GM12891 (cell line): ENCODE measurements around the gene SPIRE1.

Source experiments
- DNase-seq: peaks from one replicate; pipeline ENCODE4 v3.0.0; 2011; ENCODE audit warnings: low spot score; ENCODE audit not compliant: insufficient read length
- FAIRE-seq: peaks from 2 replicates; lab custom pipeline; 2011; peaks lifted over from hg19 to GRCh38; lab: Jason Lieb, UNC
- PAX5 ChIP-seq: IDR thresholded peaks from 2 replicates; pipeline ENCODE4 v1.6.1; 2011; ENCODE audit warnings: low read length, moderate library complexity, mild to moderate bottlenecking; ENCODE audit not compliant: insufficient read depth, severe bottlenecking
- POLR2A ChIP-seq: IDR thresholded peaks from 2 replicates; pipeline ENCODE4 v1.6.1; 2011; ENCODE audit warnings: low read depth, low read length, control low read depth
- POLR2AphosphoS5 ChIP-seq: IDR thresholded peaks from 2 replicates; pipeline ENCODE4 v1.6.1; 2011; ENCODE audit warnings: low read depth, low read length, control low read depth
- POU2F2 ChIP-seq: IDR thresholded peaks from 2 replicates; pipeline ENCODE4 v1.6.1; 2011; ENCODE audit warnings: low read depth, mild to moderate bottlenecking, control low read depth, low read length, moderate library complexity
- SPI1 ChIP-seq: IDR thresholded peaks from 2 replicates; pipeline ENCODE4 v1.6.1; 2011; ENCODE audit warnings: low read depth, low read length, control low read depth
- TAF1 ChIP-seq: IDR thresholded peaks from 2 replicates; pipeline ENCODE4 v1.6.1; 2011; ENCODE audit warnings: low read depth, low read length, control low read depth

SPIRE1 gene

DNA sequence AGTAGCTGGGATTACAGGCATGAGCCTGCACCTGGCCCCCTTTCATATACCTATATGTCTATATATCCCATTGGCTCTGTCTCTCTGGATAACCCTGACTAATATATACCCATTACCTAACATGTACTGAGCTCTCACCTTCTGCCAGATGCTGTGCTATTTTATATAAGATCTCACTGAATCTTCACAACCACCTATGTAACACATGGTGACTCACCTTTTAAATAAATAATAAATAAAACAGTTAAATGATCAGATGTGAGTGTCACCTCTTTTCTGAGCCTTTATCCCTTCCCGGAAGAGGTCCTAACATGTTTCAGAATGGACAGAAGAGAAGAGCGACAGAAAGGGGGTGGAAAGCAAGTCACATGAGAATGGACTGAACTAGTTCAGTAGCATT lies 123.1 kb downstream of the SPIRE1 start:
- DNase-seq (no peak), FAIRE-seq (no peak)
- TF ChIP-seq POU2F2 = no peak
- TF ChIP-seq PAX5 = no peak
- TF ChIP-seq POLR2AphosphoS5 = no peak
- TF ChIP-seq TAF1 = no peak
- no peak for TF ChIP-seq POLR2A
- no peak for TF ChIP-seq SPI1

DNA sequence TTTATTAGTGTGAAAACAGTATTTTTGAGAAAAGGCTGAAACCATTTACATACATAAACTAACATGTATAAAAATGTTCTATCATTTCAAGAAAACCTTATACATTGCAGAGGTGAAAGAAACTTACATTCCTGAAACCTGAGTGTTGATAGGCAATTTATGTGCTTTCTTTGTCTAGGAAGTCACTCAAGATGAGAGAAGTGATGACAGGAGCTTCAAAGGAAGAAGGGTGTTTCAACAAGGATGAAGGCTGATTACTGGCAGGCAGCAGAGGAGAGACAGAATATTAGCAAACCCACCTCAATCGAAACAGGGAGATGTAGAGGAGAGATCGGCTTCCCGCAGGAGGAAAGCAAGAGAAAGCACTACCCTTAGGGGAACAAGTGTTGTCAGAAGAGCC lies 125.2 kb downstream of the SPIRE1 start:
- DNase-seq (no peak), FAIRE-seq (no peak)
- TF ChIP-seq POLR2A = no peak
- no peak for TF ChIP-seq SPI1
- TF ChIP-seq POLR2AphosphoS5 = no peak
- TF ChIP-seq PAX5 = no peak
- TF ChIP-seq POU2F2 = no peak
- no peak for TF ChIP-seq TAF1

- FAIRE-seq (no peak), DNase-seq (no peak)
- TF ChIP-seq PAX5 (no peak), TAF1 (no peak), POU2F2 (no peak), POLR2AphosphoS5 (no peak), POLR2A (no peak), SPI1 (no peak)
These were observed 126.2 kb downstream of the SPIRE1 start for GRCh38 chr18:12531749-12532148.

GRCh38 chr18:12520442-12520992 lies 137.4 kb downstream of the SPIRE1 start:
- peak; percentile 5 for FAIRE-seq
- TF ChIP-seq TAF1 = no peak
- TF ChIP-seq PAX5 = peak; percentile 35
- DNase-seq = no peak

DNA sequence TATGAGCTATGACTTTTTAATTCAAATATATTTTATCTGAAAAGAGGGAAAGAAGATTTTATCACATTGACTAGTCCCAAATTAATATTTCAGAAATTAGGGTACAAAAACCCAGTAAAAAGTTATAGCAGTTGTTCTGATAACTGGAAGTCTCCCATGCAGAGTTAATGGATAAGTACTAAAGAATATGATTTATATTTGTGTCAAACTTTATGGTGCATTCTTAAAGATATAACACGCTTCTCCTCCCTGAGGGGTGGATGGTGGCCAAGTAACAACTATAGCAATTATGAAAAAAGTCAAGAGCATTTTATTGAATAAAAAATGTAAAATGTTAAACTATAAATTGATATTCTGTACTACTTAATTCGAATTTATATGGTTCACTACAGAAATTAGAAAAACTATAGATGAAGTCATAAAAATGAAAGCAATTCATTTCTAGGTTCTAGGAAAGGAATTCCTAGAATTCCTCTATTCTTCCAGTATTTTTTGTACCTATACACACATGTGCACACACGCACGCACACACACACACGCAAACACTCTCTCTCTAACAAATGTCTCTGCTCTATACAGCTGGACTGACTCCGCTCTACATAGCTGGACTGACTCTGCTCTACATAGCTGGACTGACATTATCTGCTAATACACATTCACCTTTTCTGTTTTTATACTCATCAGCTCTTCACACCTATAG lies 138.9 kb downstream of the SPIRE1 start:
- DNase-seq = no peak
- no peak for TF ChIP-seq SPI1
- no peak for TF ChIP-seq TAF1
- TF ChIP-seq POLR2AphosphoS5 = no peak
- TF ChIP-seq PAX5 = no peak
- TF ChIP-seq POU2F2 = no peak
- TF ChIP-seq POLR2A = no peak
- FAIRE-seq = no peak

DNA sequence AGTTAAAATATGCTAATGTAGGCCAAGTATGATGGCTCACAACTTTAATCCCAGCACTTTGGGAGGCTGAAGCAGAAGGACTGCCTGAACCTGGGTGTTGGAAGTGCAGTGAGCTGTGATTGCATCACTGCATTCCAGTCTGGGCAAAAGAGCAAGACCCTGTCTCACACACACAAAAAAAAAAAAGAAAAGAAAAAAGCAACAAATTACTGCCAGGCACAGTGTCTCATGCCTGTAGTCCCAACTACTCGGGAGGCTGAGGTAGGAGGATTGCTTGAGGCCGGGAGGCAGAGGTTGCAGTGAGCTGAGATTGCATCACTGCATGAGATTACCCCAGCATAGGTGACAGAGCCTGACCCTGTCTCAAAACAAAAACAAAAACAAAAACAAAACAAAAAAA lies 139.6 kb downstream of the SPIRE1 start:
- DNase-seq (no peak), FAIRE-seq (no peak)
- TF ChIP-seq TAF1 = no peak
- TF ChIP-seq POU2F2 = no peak
- no peak for TF ChIP-seq POLR2AphosphoS5
- TF ChIP-seq SPI1 = no peak
- no peak for TF ChIP-seq POLR2A
- TF ChIP-seq PAX5 = no peak

- TF ChIP-seq SPI1 (no peak), POLR2AphosphoS5 (no peak), POLR2A (no peak), TAF1 (no peak), PAX5 (no peak), POU2F2 (no peak)
- no peak for FAIRE-seq
These were observed 140.6 kb downstream of the SPIRE1 start for GRCh38 chr18:12517142-12517825.

GRCh38 chr18:12516049-12516630 lies 141.8 kb downstream of the SPIRE1 start:
- DNase-seq (no peak), FAIRE-seq (no peak)
- no peak for TF ChIP-seq SPI1

More at GRCh38 chr18:12517142-12517825, 140.6 kb downstream of the SPIRE1 start:
- no peak for DNase-seq

- no peak for TF ChIP-seq PAX5
- TF ChIP-seq SPI1 = no peak
- no peak for TF ChIP-seq TAF1
- TF ChIP-seq POLR2AphosphoS5 = no peak
- TF ChIP-seq POU2F2 = no peak
- no peak for TF ChIP-seq POLR2A
- no peak for DNase-seq
These were observed 142.4 kb downstream of the SPIRE1 start for GRCh38 chr18:12515550-12515949.

More at GRCh38 chr18:12515550-12515949, 142.4 kb downstream of the SPIRE1 start:
- no peak for FAIRE-seq
